Upper lobe of left lung (tissue), 6 donors: ENCODE data around the gene CMYA5. TPM values are rescaled to one million over a fixed set of nuclear protein-coding genes. Genes with fewer than 3 reads are reported as not detected.
A peak's percentile ranks its signal among the peaks of the same experiment; 100 is the strongest.

Experiments used
- ATAC-seq, 2 donors: fragments of 200-7000 bp; cut with Tn5 transposase; one replicate each; pipeline ENCODE4 v1.9.1; 2022; ENCODE audit warnings: mild to moderate bottlenecking in 2 of 2, moderate library complexity in 2 of 2; ENCODE audit not compliant: low FRiP score in 2 of 2
- DNase-seq, 2 donors: peaks; one replicate each; pipeline ENCODE4 v3.0.0-alpha.2; 2019 to 2020
- H3K27ac ChIP-seq, 4 donors: fragments of 200-600 bp; sonication (generic); one replicate each; pipeline ENCODE4 v1.5.1; 2016 to 2019
- H3K27me3 ChIP-seq, 4 donors: fragments of 200-600 bp; sonication (generic); one replicate each; pipeline ENCODE4 v1.5.1; 2017 to 2019
- H3K36me3 ChIP-seq, 4 donors: fragments of 200-600 bp; sonication (generic); one replicate each; pipeline ENCODE4 v1.5.1; 2016 to 2019
- H3K4me1 ChIP-seq, 4 donors: fragments of 200-600 bp; sonication (generic); one replicate each; pipeline ENCODE4 v1.5.1; 2018 to 2019
- H3K4me3 ChIP-seq, 4 donors: fragments of 200-600 bp; sonication (generic); one replicate each; pipeline ENCODE4 v1.5.1; 2017 to 2019; ENCODE audit warnings: mild to moderate bottlenecking in 2 of 4, moderate library complexity in 1 of 4
- H3K9me3 ChIP-seq, 4 donors: fragments of 200-600 bp; sonication (generic); one replicate each; pipeline ENCODE4 v1.5.1; 2018 to 2019
- CTCF ChIP-seq, 6 experiments: fragments of 450-650 bp in 4 of 6; fragments of 200-600 bp in 2 of 6; sonication (generic) in 2 of 6; IDR thresholded peaks; one replicate each; pipeline ENCODE4 v1.5.1; 2016 to 2019; ENCODE audit warnings: antibody characterized with exemption in 6 of 6
- EP300 ChIP-seq, 4 donors: sonication (generic); formaldehyde crosslinking; IDR thresholded peaks; one replicate each; pipeline ENCODE4 v1.5.1; 2017; ENCODE audit warnings: antibody characterized with exemption in 4 of 4, control low read depth in 2 of 4
- POLR2A ChIP-seq, 4 donors: fragments of 450-650 bp; IDR thresholded peaks; one replicate each; pipeline ENCODE4 v1.5.1; 2016 to 2017; ENCODE audit warnings: antibody characterized with exemption in 4 of 4, mild to moderate bottlenecking in 2 of 4
- POLR2AphosphoS5 ChIP-seq, 2 donors: sonication (generic); formaldehyde crosslinking; IDR thresholded peaks; one replicate each; pipeline ENCODE4 v1.5.1; 2017; ENCODE audit warnings: antibody characterized with exemption in 2 of 2
- WGBS, 2 donors: methylation state at CpG; one replicate each; pipeline ENCODE4 v1.1.5; 2017 to 2018; 5-methylcytosine and 5-hydroxymethylcytosine counted together
- total RNA-seq, 6 donors: library from RNA; depleted of rRNA in 4 of 6; stranded (reverse); fragments of >200 nt in 4 of 6; gene quantifications; one replicate each; pipeline versions ENCODE4 v1.1.0 to v1.2.1, GENCODE V29; 2016 to 2021
- donor health status: DM: no; HTN: no; CAD: no; lungs with moderate emphysema.
- donor health status: DM: no; HTN: yes; CAD: no; lungs with severe emphysema.

The CMYA5 gene
- total RNA-seq, 6 donors from 2014 or later, result 0.77 to 12.6 (median 3.6) TPM

DNA sequence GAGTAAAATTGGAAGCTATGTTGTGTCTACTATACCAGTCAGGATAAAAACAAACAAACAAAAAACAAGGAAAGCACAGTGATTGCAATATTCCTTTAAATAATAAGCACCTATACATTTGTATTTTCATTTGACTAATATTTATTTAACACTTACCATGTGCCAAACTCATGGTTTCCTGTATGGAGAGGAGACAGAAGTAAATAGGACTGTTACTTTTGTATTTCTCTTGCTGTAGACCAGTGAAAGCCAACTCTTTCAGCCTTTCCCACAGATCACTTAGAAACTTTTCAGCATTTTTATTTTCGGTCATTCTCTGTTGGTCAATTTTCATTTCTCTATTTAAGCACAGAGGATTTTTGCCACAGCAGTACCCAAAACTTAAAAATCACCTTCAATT is 4.5 kb downstream of the CMYA5 start:
- Histone ChIP-seq H3K4me3 (no peak overlapping the region), H3K9me3 (no peaks in the 10 kb centered on the region), H3K27ac (no peak overlapping the region), H3K36me3 (no peaks in the 10 kb centered on the region), H3K4me1 (peaks cover 0 to 3% (median 1%) of the 10 kb centered on the region in 4 donors), H3K27me3 (no peaks in the 10 kb centered on the region)
- 81 to 84% methylated on average over 1 of the region's 1 CpG for WGBS, 2 donors
- DNase-seq, result no peak
- TF ChIP-seq POLR2A (IDR thresholded peaks at IDR 0.05) (no peak), EP300 (IDR thresholded peaks at IDR 0.05) (no peak), POLR2AphosphoS5 (IDR thresholded peaks at IDR 0.05) (no peak), CTCF (IDR thresholded peaks at IDR 0.05) (no peak)
- no peak for ATAC-seq

DNA sequence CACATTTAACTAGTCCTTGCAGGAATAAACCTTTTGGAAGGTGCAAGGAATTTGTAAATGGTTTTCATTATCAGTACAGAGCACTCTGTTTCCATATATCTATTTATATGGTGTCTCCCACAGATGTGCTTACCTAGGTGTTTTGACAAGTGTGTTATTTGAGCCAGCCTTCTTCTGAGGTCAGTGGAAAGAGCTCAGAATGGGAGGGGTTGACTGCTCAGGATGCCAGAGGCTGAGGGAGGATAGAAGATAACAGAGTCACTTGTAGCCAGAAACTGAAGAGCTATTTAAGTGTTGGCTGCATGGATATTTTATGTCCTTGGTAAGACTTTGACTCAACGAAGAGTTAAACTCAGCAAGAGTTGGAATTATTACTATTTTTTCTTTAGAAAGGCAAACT is 5.0 kb downstream of the CMYA5 start:
- WGBS, 2 donors, result 50 to 68% methylated on average over 1 of the region's 1 CpG
- no peak overlapping the region for H3K27ac ChIP-seq
- TF ChIP-seq CTCF (IDR thresholded peaks at IDR 0.05), result no peak
- TF ChIP-seq POLR2AphosphoS5 (IDR thresholded peaks at IDR 0.05), result no peak
- TF ChIP-seq EP300 (IDR thresholded peaks at IDR 0.05), result no peak
- no peak for TF ChIP-seq POLR2A (IDR thresholded peaks at IDR 0.05)
- peak in 1 of 2 donors; percentile 36 for ATAC-seq
- no peak overlapping the region for H3K4me3 ChIP-seq
- DNase-seq, result no peak
- H3K36me3 ChIP-seq, result no peaks in the 10 kb centered on the region
- H3K4me1 ChIP-seq, result no peaks in the 10 kb centered on the region
- H3K9me3 ChIP-seq, result no peaks in the 10 kb centered on the region
- H3K27me3 ChIP-seq, result no peaks in the 10 kb centered on the region

DNA sequence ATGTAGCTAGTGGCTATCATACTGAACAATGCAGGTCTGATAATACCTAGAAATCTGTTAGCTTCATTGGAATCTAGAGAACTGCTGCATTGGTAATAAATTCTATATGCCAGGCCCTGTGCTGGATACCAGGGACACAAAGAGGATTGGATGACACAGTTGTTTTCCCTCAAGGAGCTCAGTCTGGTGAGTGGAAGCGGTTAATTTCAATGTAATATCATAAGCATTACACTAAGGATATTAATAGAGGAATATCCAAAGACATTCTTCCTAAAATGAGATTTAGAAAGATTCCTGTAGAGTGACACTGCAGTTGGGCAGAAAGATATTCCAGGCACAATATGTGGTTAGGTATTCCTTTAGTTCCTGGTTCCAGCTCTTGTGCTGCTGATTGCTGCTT is 5.9 kb downstream of the CMYA5 start:
- 94 to 100% methylated on average over 1 of the region's 1 CpG for WGBS, 2 donors
- Histone ChIP-seq H3K36me3 (no peaks in the 10 kb centered on the region), H3K4me1 (no peaks in the 10 kb centered on the region), H3K9me3 (no peaks in the 10 kb centered on the region), H3K27ac (no peak overlapping the region), H3K4me3 (no peak overlapping the region), H3K27me3 (no peaks in the 10 kb centered on the region)
- DNase-seq (no peak), ATAC-seq (no peak)
- TF ChIP-seq CTCF (IDR thresholded peaks at IDR 0.05), result no peak
- no peak for TF ChIP-seq EP300 (IDR thresholded peaks at IDR 0.05)
- no peak for TF ChIP-seq POLR2AphosphoS5 (IDR thresholded peaks at IDR 0.05)
- TF ChIP-seq POLR2A (IDR thresholded peaks at IDR 0.05), result no peak

DNA sequence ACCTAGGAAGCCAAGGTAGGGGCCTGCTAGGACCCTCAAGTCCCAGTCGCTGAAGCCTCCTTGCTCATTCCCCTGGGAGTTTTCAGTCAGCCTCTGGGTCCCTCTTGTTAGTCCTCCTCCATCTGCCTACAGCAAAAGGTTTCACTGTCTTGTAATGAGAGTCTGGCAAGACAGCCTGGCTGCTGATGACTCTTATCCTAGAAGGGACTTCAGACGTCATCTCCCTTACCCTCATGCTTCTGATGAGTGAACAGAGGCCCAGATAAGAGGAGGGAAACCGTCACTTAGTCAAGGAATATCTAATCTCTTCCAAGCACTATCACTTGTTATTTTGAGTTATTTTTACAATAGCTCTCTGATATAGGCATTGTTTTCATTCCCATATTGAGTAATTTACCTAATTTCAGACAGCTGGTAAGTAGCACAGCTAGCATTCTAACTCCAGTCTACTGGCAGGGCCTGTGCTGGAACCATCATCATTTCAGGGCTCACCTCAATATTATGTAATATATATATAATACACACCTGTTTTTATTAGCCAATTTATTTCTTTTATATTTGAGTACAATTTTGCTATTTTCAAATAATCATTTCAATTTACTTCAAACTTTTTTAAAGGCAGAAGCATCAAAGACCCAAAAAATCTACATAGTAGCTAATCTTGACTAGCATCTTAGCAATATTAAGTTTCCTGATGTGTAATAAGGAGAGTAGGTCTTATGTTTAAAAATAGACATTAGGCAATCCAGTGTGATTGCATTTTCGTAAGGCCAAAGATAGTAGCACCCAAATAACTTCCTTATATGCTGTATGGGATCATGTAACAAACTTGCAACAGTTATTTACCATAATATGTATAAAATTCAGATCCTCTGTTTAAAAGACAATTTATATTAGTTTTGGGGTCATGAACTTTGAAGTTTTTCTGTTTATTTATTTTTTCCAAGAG is 7.9 kb downstream of the CMYA5 start:
- no peaks in the 10 kb centered on the region for H3K27me3 ChIP-seq
- no peak overlapping the region for H3K4me3 ChIP-seq
- H3K9me3 ChIP-seq, result no peaks in the 10 kb centered on the region
- H3K27ac ChIP-seq, result no peak overlapping the region
- ATAC-seq, result peak in 1 of 2 donors; percentile 67
- no peaks in the 10 kb centered on the region for H3K4me1 ChIP-seq
- WGBS, 2 donors, result 70 to 72% methylated on average over 4 of the region's 4 CpGs
- TF ChIP-seq CTCF (IDR thresholded peaks at IDR 0.05) (no peak), POLR2AphosphoS5 (IDR thresholded peaks at IDR 0.05) (no peak), EP300 (IDR thresholded peaks at IDR 0.05) (no peak), POLR2A (IDR thresholded peaks at IDR 0.05) (no peak)
- no peak for DNase-seq
- H3K36me3 ChIP-seq, result no peaks in the 10 kb centered on the region
